GDM1 (cell line): ENCODE results near the gene GSG1.
"Not testable (repeated sequence)": the region's sequence is repeated elsewhere in the genome, so short reads cannot be mapped to it uniquely, and the experiment has no call there.

Experiments
- DNase-seq: peaks from one replicate; lab custom pipeline; 2025; lab: John Stamatoyannopoulos, UW

The GSG1 gene

DNA sequence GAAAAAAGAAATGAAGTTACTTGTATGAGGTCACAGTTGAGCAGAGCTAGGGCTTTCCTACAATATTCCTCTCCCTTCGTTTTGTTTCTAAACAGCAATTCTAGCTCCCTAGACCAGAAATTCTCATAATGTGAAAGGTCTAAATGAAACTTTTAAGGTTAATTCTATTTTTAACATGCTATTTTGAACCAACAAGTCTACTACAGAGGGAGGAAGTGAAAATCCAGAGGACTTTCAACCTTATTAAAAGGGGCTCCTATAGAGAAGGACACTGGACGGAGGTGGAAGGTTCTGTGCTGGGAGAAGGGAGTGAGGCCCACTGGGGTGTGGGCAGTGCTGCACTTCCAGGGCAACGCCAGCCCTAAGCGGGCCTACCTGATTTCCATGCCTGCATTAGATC lies 13.4 kb downstream of the GSG1 start:
- DNase-seq = no peak

DNA sequence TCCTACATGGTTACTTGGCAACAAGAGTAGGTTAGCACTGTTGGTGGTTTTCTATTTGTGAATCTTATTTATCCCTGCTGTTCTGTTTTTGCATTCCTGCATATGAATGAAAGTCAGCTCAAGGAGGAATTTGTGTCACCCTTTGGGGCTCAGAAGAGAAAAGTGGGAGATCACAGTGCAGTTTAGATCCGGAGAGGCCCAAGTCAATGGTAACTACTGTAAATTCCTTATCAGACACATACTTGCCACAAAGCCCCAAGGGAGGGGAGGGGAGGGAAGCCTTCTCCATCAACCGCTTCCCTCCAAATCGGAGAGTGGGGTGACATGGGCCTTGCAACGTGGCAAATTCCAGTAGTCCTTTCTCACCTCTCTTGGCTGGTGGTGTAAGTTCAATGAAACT lies 15.0 kb downstream of the GSG1 start:
- no peak for DNase-seq

DNA sequence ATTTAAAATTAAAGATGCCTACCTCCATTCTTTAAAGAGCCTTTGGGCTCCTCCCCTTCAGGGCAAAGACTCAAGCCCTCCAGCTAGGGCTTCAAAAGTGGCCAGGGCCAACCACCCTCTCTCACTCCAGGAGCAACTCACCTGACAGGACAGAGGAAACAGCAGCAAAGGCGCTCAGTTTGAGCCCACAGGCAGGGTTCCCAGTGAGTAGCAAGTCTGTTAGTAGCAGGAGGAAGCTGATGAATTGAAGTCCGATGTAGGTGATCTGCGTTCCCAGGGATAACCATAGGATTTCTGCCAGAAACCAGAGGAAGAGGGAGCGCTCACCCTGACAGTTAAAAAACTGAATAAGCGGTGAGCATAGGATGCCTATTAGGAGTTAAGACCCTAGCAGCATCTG lies 15.7 kb downstream of the GSG1 start:
- no peak for DNase-seq

DNA sequence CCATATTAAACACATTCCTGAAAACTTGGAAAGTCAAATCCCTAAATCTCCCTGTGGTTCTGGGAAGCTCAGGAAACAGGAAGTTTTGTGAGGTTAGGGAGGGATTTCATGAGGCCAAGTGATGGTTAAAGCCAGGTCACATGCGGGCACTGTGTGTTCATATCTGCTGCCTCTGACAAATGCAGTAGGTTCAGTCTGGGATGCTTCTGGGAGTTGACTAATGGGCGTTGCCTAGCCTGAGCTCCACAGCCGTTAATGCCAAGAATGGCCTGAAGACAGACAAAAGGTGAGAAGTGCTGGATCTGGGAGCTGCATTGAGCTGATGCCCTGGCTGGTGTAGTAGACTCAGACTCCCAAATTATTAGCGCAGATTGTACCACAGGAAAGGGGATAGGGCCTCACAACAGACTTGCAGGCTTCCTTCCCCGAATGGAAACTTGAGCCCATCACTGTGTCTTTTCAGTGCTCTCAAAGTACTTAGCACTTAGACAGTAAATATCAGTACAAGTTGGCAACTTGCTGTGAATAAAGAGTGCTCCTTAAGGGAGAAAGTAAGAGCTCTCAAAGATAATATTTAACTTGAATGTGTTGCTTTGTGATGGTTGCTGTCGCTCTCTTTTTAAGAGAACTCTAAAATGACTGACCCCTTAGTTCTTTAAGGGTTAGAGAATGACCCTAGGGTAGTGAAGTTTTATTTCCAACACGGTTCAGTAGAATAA lies 17.3 kb downstream of the GSG1 start:
- DNase-seq = no peak

DNA sequence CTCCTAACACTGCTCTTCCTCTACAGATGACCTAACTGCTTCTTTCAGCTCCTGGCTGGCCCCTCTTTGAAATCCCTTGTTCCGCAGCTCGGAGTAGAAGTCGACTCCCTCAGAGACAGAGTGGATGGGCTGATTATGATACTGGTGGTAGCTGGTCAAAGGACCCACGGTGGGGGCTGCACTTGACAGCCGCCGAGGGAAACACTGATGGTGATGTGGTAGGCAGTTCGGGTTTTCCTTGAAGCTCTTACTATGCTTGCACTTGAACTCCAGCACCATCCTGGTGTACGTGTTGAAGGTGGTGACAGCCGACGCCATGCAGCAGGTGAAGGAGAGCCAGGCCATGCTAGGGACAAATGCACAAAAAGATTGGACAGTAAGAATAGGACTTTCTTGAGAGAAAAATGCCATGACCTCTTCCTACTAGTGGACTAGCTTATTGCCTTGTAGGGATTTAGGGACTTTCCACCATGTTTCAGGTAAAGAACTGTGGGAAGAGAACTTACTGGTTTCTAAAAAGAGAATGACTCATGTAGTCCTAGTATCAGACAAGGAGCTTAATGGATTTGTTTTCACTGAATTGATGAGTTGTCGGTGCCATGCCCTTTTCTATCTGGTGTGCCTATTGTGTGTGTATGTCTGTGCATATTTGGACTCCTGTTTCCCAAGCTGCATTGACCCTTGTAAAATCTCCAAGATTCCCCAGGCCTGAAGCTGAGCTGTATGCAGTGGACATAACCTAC lies 18.4 kb downstream of the GSG1 start:
- no peak for DNase-seq

DNA sequence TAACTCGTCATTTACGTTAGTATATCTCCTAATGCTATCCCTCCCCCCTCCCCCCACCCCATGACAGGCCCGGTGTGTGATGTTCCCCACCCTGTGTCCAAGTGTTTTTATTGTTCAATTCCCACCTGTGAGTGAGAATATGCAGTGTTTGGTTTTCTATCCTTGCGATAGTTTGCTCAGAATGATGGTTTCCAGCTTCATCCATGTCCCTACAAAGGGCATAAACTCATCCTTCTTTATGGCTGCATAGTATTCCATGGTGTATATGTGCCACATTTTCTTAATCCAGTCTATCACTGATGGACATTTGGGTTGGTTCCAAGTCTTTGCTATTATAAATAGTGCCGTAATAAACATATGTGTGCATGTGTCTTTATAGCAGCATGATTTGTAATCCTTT lies 19.8 kb downstream of the GSG1 start:
- DNase-seq = not testable (repeated sequence)

DNA sequence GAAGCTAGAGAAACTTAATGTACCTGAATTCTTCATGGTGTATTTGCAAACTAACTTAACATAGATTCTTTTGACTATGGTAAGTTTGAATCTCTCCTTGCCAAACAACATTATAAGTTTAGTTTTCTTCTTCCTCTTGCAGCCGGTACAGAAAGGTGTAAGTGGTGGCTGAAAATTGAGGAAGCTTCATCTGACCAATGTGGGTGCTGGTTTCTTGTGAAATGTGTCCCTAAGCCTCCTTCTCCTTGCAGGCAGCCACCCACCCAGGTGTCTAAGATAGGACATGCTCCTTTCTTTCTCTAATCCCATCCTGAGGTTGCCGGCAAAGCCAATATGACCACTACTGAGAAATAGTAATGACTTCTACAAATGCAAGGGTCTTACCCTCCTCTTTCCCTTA lies 20.6 kb downstream of the GSG1 start:
- DNase-seq = no peak

DNA sequence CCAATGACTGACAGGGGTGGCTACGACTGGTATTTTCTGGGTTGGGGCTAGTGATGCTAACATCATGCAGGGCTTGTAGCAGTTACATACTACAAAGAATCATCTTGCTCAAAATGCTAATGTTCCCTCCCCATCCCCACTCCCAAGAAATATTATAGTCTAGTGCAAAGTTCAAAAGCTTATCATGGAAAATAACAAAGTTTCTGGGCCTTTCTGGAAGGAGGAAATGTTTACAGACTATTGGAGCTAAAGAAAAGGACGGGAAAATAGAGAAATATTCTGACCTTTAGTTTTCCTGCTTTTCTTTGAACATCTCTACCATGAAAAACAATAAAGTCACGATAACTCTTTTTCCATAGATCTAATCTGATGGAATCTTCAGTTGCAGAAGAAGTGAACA lies 23.2 kb downstream of the GSG1 start:
- DNase-seq = no peak

DNA sequence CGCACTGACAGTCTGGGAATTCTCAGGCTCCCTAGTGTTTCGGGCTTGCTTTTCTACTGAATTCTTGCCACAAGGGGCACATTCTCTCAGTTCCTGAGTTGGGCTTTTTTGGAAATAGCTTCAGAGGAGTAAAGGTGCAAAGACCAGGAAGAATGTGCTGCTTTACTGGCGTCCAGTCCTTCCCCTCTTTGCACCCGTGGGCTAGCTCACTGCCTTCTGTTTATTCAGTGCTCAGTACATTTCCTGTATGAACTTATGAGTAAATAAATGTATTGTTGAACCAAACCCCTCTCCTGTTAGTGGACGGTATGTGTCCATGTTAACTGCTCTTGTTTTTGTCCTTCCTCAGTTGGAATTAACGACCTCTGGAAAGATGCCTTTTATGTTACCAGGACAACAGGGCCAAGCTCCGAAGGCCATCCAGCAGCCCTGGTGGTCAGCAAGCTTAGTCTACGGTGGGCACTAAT lies 24.0 kb downstream of the GSG1 start:
- DNase-seq = no peak

DNA sequence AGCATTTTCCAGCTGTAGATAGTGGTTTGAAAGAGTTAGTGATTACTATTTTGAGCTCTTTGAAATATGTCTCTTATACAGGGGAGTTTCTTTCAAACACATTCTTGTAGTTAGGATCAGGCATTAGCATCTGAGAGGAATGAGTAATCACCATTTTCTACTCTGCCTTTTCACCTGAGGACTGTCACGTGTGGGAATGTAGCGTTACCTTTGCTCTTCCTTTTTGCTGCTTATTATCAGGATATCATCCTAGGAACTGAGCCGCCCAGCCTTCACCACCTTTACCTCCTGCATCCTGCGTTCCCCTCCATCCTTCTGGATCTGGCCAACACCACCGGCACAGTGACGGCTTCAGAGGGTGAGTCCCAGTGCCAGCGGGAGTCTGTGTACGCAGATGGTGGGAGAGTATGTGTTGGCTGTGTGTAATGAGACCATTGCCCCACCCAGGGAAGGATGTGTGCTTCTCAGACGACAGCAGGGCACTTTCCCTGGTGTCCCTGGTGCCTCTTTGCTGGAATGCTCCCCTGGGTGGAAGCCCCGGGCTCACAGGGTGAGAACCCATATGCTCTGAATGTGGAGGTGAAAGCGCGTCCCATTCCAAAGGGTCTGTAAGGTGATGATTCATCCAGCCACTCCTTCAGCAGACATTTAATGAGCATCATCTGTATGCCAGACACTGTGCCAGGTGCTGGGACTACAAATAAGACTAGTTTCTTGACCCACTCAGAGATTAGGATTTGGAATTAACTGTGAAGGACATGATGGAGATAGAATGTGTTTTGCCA lies 27.5 kb downstream of the GSG1 start:
- no peak for DNase-seq

DNA sequence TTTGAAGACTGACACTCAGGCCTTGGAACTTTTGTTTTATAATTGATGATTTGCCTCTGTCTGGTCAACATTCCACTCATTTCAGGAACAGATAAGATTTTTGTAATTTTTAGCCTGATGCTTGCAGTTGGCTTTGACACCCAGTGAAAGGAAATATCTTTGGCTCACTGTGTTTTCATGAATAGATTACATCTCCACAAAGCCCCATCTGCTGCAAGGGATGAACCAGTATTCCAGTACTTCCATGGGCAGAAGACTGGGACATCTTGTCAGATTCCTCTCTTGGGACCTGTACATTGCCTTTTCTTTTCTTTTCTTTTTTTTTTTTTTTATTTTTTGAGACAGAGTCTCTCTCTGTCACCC lies 28.4 kb downstream of the GSG1 start:
- DNase-seq = no peak

DNA sequence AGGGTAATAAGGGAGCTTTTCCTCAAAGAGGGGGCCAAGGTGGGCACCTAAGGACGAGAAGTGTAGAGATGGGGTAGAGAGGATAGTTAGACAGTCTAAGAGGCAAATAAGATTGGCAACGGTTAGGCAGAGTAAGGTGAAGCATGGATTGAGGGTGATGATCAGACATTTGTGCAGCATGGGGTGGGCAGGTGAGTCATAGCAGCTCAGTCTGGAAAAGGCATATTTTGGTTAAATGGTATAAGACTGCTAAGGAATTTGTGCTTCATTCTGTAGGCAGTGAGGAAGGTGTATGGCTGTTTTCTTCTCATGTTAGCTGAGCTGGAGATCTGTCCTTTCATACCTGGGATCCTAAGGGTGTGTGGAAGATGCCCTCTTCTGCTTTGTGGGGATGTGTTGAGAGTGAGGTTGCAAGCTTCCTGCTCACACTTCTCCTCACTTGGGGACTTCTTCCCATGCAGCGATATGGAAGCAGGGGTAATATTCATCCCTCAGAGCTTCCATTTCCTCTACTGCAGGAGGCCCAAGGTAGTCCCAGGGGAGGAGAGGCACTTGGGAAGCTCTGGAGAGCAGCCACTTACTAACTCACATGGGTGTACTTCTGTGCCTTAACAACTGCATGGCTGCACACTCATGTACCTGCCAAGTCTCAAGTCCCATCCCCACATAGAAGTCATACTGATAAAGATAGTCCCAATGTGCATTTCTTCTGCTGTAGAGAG lies 28.9 kb downstream of the GSG1 start:
- DNase-seq = no peak

DNA sequence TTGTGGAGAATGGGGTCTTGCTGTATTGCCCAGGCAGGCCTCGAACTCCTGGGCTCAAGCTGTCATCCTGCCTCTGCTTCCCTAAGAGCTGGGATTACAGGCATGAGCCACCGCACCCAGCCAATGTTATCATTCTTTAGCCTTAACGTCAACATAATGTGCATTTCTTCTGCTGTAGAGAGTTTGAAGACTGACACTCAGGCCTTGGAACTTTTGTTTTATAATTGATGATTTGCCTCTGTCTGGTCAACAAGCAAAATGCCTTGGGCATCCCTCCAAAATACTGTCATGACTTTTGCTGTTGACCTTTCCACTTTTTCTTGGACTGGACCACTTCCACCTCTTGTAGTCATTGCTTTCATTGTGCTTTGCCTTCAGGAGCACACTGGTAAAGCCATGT lies 30.3 kb downstream of the GSG1 start:
- DNase-seq = no peak

DNA sequence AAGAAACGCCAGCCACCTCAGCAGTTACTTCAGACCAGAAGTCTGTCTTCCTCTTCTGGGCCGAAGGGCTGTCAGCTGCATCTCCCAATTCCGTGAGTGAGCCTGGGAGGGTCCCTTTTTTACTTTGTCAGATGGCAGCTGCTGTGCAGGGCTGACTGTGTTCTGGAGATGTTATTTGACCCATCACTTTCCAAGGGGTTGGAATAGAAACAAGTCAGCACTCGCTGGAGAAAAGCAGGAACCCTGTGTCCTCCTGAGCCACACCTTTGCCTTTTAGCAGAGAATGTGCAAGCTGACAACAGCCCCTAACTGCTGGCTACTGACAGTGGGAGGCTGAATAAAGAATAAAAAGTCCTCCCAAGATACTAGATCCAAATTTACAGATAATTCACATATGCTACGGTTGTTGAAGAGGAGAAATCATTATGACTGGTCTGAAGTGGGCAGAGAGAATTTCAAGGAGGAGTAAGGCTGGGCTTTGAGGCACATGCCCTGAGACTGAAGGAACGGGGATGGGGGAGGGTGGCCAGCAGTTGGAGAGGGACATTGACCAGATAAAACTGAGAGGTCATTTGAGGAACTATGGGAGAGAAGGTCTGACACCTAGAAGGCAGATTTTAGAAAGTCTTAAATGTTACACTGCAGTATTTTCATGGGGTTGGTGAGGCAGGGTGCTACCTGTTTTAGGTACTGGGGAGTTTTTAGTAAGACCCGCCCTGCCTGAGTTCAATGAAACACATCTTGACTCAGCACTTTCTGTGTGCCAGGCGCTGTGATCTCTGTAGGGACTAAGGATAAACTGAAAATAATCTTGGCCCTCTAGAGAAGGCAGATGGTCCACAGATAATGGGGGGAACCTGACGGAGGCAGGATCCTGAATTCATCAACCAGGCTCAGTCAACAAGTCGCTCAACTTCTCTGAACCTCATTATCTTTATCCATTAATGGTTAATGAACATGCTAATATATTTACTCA lies 31.9 kb downstream of the GSG1 start:
- no peak for DNase-seq

DNA sequence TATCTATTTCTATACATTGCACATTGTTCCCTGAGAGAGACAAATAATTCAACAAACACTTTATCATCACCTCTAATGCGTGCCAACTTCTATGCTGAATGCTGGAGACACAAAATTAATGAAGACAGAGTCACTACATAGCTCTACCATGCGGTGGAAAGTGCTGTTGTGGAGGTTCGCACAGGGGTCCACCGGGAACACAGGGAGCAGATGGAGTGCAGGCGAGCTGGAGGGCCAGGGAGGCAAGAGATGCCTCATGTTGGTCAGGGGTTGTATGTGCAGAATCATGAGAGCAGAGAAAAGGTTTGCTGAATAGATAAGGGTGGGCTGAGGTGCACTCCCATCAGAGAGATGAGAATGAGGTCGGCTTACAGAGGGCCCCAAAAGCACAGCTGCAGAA lies 34.1 kb downstream of the GSG1 start:
- no peak for DNase-seq

DNA sequence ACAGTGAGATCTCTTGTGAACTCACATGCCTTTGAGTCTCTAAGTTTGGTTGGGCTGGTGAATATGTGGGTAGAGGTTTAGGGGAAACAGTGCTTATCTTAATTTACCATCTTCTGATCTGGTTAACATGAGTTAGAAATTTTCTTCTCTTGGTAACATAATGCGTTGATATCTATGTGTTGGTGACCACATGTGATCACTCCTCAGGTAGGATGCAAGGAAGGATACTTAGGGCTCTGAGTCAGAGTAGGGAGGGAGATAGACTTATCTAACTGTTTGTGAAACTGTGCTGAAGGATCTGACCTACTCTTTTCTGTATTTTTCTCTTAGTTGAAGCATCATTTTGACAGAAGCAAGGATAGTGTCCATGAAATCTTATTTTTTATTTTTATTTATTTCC lies 36.1 kb downstream of the GSG1 start:
- no peak for DNase-seq

DNA sequence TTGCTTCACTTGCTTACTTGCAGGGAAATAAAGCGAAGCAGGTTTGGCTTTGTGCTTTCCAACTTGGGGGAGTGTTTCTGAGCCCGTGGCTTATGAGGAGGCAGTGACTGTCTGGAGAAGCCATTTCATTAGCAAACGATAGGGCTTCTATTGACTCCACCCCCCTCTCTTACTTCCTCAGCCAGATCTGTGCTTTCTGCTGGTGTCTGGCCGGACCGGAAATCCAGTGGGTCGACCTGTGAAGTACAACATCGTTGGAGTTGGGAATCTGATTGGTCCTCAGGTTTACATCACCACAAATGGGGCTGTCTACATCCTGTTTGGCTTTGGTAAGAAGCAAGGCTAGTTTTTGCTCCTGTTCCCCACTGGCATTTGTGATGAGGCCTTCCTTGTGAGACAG lies 37.0 kb downstream of the GSG1 start:
- DNase-seq = no peak

DNA sequence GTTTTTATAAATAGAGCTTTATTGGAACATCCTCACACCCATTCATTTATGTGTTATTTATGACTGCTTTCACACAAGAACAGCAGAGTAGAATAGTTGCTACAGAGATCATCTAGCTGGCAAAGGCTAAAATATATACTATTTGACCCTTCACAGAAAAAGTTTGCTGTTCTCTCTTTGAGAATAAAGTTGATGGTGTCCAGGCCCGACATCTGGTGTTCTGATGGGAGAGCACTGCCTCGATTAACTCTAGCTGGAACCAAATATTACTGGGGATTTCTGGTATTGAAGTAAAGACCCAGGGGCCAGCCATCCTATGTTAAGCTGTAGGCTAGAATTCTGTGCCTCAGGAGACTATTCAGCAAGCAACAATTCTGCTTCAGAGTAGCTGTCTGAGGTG lies 37.5 kb downstream of the GSG1 start:
- no peak for DNase-seq

DNA sequence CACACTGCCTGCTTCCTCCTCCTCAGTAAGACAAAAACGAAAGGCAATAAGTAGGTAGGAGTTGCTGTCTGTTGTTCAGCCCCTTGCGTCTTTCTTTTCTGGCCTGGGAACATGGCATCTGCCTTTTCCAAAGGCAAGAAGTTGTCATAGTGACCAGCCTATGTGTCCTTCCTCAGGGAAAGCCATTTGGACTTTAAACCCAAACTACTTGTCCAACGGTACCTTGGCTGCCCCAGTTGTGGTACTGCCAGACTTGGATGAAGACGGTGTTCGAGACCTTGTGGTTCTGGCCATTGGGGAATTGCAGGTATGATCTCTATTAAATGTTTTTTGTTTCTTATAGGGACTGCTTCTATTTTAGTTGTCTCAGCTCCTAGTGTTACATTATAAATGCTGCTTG lies 40.8 kb downstream of the GSG1 start:
- no peak for DNase-seq

DNA sequence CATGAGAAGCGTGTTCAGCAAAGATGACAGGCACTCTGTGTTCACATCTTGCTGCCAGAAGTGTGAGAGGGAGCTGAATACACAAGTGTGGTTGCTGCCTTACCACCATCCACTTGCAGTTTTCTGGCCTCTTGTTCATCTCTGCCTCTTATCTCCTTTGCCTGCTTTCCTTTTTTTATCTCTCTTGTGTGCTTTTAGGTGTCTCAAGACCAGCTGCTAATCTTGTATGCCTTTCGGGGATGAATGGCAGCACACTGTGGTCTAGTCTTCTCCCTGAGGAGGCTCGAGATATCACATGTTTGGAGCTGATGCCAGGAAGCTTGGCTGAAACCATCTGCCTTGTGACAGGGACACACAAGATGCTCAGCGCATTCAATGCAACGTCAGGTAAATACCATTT lies 42.1 kb downstream of the GSG1 start:
- DNase-seq = no peak

DNA sequence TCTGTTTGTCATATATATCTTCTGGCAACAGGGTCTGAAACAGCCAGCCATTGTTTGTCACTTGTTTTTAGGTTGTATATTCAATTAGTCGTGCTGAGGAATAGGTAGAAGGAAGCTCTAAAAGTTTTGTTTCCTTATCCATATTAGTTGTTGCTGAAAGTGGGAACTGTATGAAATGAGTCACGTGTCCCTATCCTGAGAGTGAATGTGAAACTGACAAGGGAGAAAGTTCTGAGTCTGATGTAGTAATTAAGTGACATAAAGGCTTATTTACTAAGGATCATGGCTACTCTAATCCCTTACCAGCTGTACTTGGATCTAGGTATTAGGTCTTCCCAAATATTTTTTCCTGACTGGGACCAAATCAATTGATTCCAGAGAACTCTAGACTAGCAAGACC lies 42.9 kb downstream of the GSG1 start:
- no peak for DNase-seq
